Endothelial cell of umbilical vein (primary cell): ENCODE data around the gene CIDEB.
"Not testable (repeated sequence)": the region's sequence is repeated elsewhere in the genome, so short reads cannot be mapped to it uniquely, and the experiment has no call there.

Source experiments
- EZH2 ChIP-seq: IDR thresholded peaks from 2 replicates; pipeline ENCODE4 v1.6.1; 2012; ENCODE audit warnings: borderline replicate concordance, low read depth, mild to moderate bottlenecking, moderate library complexity, low read length, inconsistent platforms; ENCODE audit not compliant: severe bottlenecking
- JUN ChIP-seq: IDR thresholded peaks from 2 replicates; pipeline ENCODE4 v1.6.1; 2011; ENCODE audit warnings: borderline replicate concordance, low read depth; ENCODE audit not compliant: insufficient read length, insufficient read depth
- MYC ChIP-seq: IDR thresholded peaks from one replicate; pipeline ENCODE4 v1.6.1; 2011; ENCODE audit warnings: mild to moderate bottlenecking, low read depth, low read length
- POLR2A ChIP-seq: IDR thresholded peaks from 2 replicates; pipeline ENCODE4 v1.6.1; 2012; ENCODE audit warnings: low read depth, mild to moderate bottlenecking, control low read depth, low read length
- POLR2AphosphoS5 ChIP-seq: IDR thresholded peaks from 2 replicates; pipeline ENCODE4 v1.6.1; 2012; ENCODE audit warnings: low read depth, mild to moderate bottlenecking, control low read depth, low read length, moderate library complexity; ENCODE audit not compliant: insufficient read depth
- TF ChIP-seq, protein P1 (sequence below), 2 donors: IDR thresholded peaks; 1 replicate in 1 of 2; 2 replicates in 1 of 2; pipeline ENCODE4 v1.5.1; 2011; ENCODE audit warnings: low read length in 2 of 2, mild to moderate bottlenecking in 2 of 2, moderate library complexity in 2 of 2, control low read depth in 1 of 2, inconsistent platforms in 1 of 2, low read depth in 1 of 2; ENCODE audit not compliant: insufficient read depth in 1 of 2; ENCODE audit errors: extremely low read depth in 1 of 2
- TF ChIP-seq, protein P2 (sequence below): IDR thresholded peaks from 2 replicates; pipeline ENCODE4 v1.6.1; 2011; ENCODE audit not compliant: insufficient read depth, insufficient read length

DNA sequence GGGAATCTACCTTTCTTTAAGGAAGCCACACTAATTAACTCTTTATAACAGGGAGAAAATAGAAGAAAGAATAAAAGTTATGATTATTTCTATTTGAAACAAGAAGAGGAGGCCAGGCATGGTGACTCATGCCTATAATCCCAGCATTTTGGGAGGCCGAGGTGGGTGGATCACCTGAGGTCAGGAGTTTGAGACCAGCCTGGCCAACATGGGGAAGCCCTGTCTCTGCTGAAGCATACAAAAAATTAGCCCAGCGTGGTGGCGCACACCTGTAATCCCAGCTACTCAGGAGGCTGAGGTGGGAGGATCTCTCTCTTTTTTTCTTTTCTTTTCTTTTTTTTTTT lies 46.7 kb upstream of the CIDEB start:
- TF ChIP-seq POLR2A, POLR2AphosphoS5, JUN, EZH2, MYC: not testable (repeated sequence)
- TF ChIP-seq, protein P1, sequence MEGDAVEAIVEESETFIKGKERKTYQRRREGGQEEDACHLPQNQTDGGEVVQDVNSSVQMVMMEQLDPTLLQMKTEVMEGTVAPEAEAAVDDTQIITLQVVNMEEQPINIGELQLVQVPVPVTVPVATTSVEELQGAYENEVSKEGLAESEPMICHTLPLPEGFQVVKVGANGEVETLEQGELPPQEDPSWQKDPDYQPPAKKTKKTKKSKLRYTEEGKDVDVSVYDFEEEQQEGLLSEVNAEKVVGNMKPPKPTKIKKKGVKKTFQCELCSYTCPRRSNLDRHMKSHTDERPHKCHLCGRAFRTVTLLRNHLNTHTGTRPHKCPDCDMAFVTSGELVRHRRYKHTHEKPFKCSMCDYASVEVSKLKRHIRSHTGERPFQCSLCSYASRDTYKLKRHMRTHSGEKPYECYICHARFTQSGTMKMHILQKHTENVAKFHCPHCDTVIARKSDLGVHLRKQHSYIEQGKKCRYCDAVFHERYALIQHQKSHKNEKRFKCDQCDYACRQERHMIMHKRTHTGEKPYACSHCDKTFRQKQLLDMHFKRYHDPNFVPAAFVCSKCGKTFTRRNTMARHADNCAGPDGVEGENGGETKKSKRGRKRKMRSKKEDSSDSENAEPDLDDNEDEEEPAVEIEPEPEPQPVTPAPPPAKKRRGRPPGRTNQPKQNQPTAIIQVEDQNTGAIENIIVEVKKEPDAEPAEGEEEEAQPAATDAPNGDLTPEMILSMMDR (IDR thresholded peaks at IDR 0.05; ENCODE audit: extremely low read depth in 1 of 2, insufficient read depth in 1 of 2, low read depth in 1 of 2, low read length in 2 of 2) = not testable (repeated sequence)
- TF ChIP-seq, protein P2, sequence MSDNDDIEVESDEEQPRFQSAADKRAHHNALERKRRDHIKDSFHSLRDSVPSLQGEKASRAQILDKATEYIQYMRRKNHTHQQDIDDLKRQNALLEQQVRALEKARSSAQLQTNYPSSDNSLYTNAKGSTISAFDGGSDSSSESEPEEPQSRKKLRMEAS = not testable (repeated sequence)
